Ectodermal cell (in vitro differentiated cells): ENCODE data around the gene KIFC1.

Experiments
- H3K27ac ChIP-seq: 2 replicates; pipeline ENCODE4 v1.7.0; 2013; ENCODE audit warnings: mild to moderate bottlenecking, low read depth, low read length; ENCODE audit not compliant: insufficient read depth, poor library complexity, severe bottlenecking
- H3K27me3 ChIP-seq: 2 replicates; pipeline ENCODE4 v1.7.0; 2013; ENCODE audit warnings: mild to moderate bottlenecking, low read length; ENCODE audit not compliant: insufficient read depth, control insufficient read depth, poor library complexity, severe bottlenecking
- H3K36me3 ChIP-seq: one replicate; pipeline ENCODE4 v1.7.0; 2013; ENCODE audit warnings: low read length; ENCODE audit not compliant: control insufficient read depth, insufficient read depth
- H3K4me1 ChIP-seq: one replicate; pipeline ENCODE4 v1.7.0; 2013; ENCODE audit warnings: low read length; ENCODE audit not compliant: control insufficient read depth, insufficient read depth
- H3K4me3 ChIP-seq: 2 replicates; pipeline ENCODE4 v1.7.0; 2013; ENCODE audit warnings: low read depth, low read length, control low read depth; ENCODE audit not compliant: insufficient read depth
- H3K9me3 ChIP-seq: 2 replicates; pipeline ENCODE4 v1.7.0; 2013; ENCODE audit warnings: mild to moderate bottlenecking, low read length, moderate library complexity; ENCODE audit not compliant: control insufficient read depth
- WGBS, 2 experiments: methylation state at CpG; one replicate each; pipeline ENCODE4 v1.1.7; 2013; ENCODE audit warnings: missing lambda C conversion rate in 2 of 2; 5-methylcytosine and 5-hydroxymethylcytosine counted together

Gene KIFC1

GRCh38 chr6:33443619-33444504 is 52.2 kb downstream of the KIFC1 start:
- H3K27me3 ChIP-seq = no peaks in the 10 kb centered on the region
- peaks cover 57% of the 10 kb centered on the region for H3K36me3 ChIP-seq
- H3K9me3 ChIP-seq = no peaks in the 10 kb centered on the region
- H3K4me3 ChIP-seq = no peak overlapping the region
- H3K4me1 ChIP-seq = no peaks in the 10 kb centered on the region
- H3K27ac ChIP-seq = no peak overlapping the region
- WGBS, 2 experiments = 95 to 96% methylated on average over 18 of the region's 18 CpGs

- H3K36me3 ChIP-seq = peaks cover 58% of the 10 kb centered on the region
- H3K4me3 ChIP-seq = no peak overlapping the region
- no peaks in the 10 kb centered on the region for H3K27me3 ChIP-seq
- WGBS, 2 experiments = 95 to 97% methylated on average over 3 of the region's 3 CpGs
- H3K4me1 ChIP-seq = no peaks in the 10 kb centered on the region
- H3K9me3 ChIP-seq = no peaks in the 10 kb centered on the region
- no peak overlapping the region for H3K27ac ChIP-seq
Observed at GRCh38 chr6:33445119-33445603, 53.5 kb downstream of the KIFC1 start.

DNA sequence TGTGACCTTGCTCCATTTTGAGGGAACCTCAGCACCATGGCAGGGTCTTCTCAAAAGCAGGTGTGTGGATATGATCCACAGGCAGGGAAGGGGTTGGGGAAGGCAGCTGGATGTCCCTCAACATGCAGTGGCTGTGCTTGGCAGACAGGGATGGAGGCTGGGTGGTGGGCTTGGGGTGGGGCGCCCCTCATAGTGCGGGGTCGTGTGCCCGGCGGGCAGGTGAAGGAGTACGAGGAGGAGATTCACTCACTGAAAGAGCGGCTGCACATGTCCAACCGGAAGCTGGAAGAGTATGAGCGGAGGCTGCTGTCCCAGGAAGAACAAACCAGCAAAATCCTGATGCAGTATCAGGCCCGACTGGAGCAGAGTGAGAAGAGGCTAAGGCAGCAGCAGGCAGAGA is 54.7 kb downstream of the KIFC1 start:
- no peak overlapping the region for H3K27ac ChIP-seq
- H3K27me3 ChIP-seq = no peaks in the 10 kb centered on the region
- H3K36me3 ChIP-seq = peaks cover 57% of the 10 kb centered on the region
- H3K4me3 ChIP-seq = no peak overlapping the region
- no peaks in the 10 kb centered on the region for H3K4me1 ChIP-seq
- no peaks in the 10 kb centered on the region for H3K9me3 ChIP-seq
- 95 to 96% methylated on average over 10 of the region's 10 CpGs for WGBS, 2 experiments

GRCh38 chr6:33450434-33450833 is 58.8 kb downstream of the KIFC1 start:
- Histone ChIP-seq H3K4me3 (no peak overlapping the region), H3K4me1 (peaks cover 9% of the 10 kb centered on the region), H3K36me3 (peaks cover 27% of the 10 kb centered on the region), H3K27me3 (no peaks in the 10 kb centered on the region), H3K27ac (no peak overlapping the region), H3K9me3 (no peaks in the 10 kb centered on the region)
- WGBS, 2 experiments = 89 to 92% methylated on average over 3 of the region's 3 CpGs

DNA sequence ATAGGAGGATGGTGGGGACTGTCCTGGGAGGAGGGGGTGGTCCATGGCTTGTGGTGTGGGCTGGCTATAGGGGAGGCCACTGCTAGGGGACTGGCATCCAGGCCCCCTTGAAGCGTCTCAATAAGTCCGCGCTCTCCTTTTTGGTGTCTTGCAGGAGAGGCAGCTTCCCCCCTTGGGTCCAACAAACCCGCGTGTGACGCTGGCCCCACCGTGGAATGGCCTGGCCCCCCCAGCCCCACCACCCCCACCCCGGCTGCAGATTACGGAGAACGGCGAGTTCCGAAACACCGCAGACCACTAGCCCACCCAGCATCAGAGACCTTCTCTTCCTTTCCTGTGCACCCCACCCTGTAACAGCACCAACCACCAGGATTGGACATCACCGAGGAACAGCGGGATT is 60.0 kb downstream of the KIFC1 start:
- no peaks in the 10 kb centered on the region for H3K9me3 ChIP-seq
- WGBS, 2 experiments = 92 to 96% methylated on average over 15 of the region's 15 CpGs
- no peak overlapping the region for H3K4me3 ChIP-seq
- no peaks in the 10 kb centered on the region for H3K27me3 ChIP-seq
- H3K4me1 ChIP-seq = peaks cover 9% of the 10 kb centered on the region
- H3K27ac ChIP-seq = no peak overlapping the region
- H3K36me3 ChIP-seq = peaks cover 21% of the 10 kb centered on the region

DNA sequence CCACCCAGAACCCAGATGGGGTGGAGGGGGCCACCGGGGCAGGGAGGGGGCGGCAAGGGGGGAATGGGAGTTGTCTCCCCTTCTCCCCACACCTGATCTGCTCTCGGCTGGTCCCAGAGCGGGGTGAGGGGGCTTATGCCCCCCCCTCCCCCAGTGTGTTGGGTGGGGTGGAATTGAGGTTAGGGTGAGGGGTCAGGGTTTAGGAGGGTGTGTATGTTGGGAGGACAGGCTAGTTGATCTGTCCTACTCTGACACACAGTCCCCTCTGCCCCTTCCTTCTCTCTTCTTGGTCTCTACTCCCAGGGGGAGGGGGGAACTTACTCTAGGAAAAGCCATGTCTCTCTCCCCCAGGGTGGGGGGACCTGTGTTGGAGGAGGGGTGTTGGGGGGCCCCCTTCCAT is 60.9 kb downstream of the KIFC1 start:
- peaks cover 9% of the 10 kb centered on the region for H3K4me1 ChIP-seq
- no peak overlapping the region for H3K27ac ChIP-seq
- H3K36me3 ChIP-seq = peaks cover 12% of the 10 kb centered on the region
- no peaks in the 10 kb centered on the region for H3K9me3 ChIP-seq
- H3K27me3 ChIP-seq = no peaks in the 10 kb centered on the region
- no peak overlapping the region for H3K4me3 ChIP-seq
- 82 to 100% methylated on average over 2 to 3 of the region's 4 CpGs for WGBS, 2 experiments

- peak overlapping the region; percentile 57 for H3K4me3 ChIP-seq
- peaks cover 9% of the 10 kb centered on the region for H3K4me1 ChIP-seq
- no peaks in the 10 kb centered on the region for H3K27me3 ChIP-seq
- no peaks in the 10 kb centered on the region for H3K9me3 ChIP-seq
- peak overlapping the region; percentile 38 for H3K27ac ChIP-seq
- 67 to 69% methylated on average over 7 to 10 of the region's 12 CpGs for WGBS, 2 experiments
- peaks cover 8% of the 10 kb centered on the region for H3K36me3 ChIP-seq
Observed at GRCh38 chr6:33453393-33454008, 61.9 kb downstream of the KIFC1 start.

DNA sequence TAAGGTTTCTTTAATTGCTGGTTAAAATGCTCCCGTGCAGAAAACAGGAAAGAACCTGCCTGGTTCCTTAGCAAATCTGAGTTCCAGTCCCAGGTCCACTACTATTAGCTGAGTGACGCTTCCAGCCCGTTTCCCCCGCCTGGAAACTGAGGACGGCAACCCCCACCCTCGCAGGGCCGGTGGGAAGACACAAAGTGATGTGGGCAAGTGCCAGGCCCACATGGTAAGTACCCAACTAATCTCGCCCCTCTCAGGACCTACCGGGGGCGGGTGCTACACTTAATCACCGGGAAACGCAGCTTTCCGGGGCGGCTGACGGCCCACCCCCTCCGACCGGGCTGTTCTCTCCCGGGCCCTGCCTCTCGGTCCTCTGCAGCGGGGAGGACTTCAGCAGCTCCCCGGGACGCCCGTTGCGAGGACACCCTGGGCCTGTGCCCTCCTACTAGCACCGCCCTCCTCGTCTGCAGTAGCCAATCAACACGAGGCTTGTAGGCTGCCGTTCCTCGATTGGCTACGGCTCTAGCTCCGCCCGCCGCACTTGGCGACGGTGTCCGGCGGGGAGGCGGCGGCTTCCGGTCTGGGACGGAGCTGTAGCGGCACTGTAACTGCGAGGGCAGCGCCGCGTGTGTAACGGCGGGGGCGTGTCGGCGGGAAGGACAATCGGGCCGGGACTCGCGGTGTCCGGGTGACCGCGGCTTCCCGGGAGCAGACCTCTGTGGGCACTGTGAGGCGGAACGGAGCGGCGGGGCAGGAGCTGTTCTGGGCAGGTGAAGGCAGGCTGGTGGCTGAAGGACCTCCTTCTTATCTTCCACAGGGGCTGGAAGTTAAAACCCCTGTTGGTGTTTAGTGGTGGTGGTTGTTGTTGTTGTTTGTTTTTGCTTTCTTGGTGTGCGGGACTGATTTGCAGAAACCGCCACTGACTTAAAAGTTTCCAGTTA is 62.7 kb downstream of the KIFC1 start, which contains the start of gene ZBTB9:
ZBTB9 (plus strand) TSS at position 568 of the 938 bp plus-strand sequence. CDS start 525 bp downstream, outside the sequence.
- H3K9me3 ChIP-seq = no peaks in the 10 kb centered on the region
- peak within 1 kb of the TSS; percentile 57 for H3K4me3 ChIP-seq
- peak within 1 kb of the TSS; percentile 38 for H3K27ac ChIP-seq
- WGBS, 2 experiments = 0 to 1% methylated on average over 65 of the region's 65 CpGs
- H3K36me3 ChIP-seq = peaks cover 3% of the 10 kb centered on the region
- H3K27me3 ChIP-seq = no peaks in the 10 kb centered on the region
- peaks cover 9% of the 10 kb centered on the region for H3K4me1 ChIP-seq

DNA sequence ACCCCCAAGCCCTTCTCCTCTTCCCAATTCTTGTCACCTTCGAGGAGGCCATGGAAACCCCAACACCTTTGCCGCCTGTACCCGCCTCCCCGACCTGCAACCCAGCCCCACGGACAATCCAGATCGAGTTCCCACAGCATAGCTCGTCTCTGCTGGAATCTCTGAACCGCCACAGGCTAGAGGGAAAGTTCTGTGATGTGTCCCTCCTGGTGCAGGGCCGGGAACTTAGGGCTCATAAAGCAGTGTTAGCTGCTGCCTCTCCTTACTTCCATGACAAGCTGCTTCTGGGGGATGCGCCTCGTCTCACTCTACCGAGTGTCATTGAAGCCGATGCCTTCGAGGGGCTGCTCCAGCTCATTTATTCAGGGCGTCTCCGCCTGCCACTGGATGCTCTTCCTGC is 63.4 kb downstream of the KIFC1 start:
- 67 to 69% methylated on average over 16 of the region's 16 CpGs for WGBS, 2 experiments
- no peak overlapping the region for H3K27ac ChIP-seq
- no peaks in the 10 kb centered on the region for H3K27me3 ChIP-seq
- no peaks in the 10 kb centered on the region for H3K9me3 ChIP-seq
- peak overlapping the region; percentile 57 for H3K4me3 ChIP-seq
- H3K4me1 ChIP-seq = peaks cover 9% of the 10 kb centered on the region
- peaks cover 3% of the 10 kb centered on the region for H3K36me3 ChIP-seq
